Measurements from ENCODE around the gene PSMA5.
"Not testable (repeated sequence)": the region's sequence is repeated elsewhere in the genome, so short reads cannot be mapped to it uniquely, and the experiment has no call there.

The PSMA5 gene

DNA sequence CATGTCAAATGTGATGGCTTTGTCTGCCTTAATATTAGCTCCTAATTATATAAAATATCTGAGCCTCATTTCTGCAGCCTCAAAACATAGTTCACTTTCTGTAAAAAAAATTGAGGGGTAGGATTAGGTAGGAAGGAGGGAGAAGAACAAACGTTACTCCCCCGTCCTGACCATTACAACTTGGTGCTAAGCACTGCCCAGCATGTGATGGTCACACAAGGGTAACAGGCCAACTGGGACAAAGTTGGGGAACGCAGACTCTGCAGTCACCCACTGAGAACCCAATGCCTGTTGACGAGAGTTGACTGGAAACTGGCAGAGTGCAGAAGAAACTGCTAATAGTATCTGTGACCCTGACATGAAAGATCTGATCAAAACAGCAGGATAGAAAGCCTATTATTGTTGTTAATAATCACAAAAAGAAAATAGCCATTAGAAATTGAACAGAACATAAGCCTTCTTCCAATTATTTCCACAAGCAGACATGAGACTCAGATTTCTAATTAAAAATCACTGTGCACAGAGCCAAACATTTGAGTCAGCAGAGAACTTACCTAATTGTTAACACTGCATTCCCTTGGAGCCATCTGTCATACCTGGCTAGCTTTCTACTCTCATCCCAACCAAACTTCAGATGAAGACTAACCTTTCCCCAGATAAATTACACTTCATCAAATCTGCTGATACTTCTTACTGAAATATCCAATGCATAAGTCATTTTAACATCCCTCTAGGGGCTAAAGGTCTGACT is 34.0 kb downstream of the PSMA5 start:
- DNase-seq (ENCODE audit: low spot score), result no peak

DNA sequence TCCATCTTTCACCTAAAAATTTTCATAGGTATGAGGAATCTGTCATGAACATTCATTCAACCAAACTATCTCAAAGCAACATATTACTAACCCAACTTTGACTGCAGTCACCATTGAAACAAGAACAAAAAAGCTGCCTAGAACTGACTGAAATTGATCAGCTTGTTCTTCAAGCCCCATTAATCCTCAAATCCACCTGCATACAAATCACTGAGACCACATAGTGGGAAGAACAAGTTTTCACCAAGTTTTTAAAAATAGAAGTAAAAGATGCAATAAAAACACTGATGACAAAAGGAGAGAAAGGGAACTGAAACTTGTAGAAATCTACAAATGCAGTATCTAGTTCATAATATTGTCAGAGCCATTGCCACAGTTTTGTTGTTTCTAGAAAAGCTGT is 34.6 kb downstream of the PSMA5 start:
- no peak for DNase-seq (ENCODE audit: low spot score)

DNA sequence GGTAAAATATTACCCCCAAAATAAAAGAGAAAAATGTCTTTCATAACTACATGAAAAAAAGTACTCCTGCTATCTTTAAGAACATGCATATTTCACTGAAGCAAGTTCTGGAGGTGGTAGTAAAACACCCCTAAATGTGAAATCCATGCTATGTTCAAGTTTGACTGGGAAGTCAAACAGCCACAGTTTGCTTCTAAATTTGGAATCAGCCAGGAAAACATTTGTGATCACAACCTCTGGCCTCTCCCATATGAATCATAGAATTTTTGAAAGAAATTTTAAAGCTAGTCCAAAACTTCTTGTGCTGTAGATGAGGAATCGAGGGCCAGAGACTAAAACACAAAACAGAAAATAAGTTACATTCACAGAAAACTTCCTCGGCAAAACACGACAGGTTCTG is 35.1 kb downstream of the PSMA5 start:
- no peak for DNase-seq (ENCODE audit: low spot score)

DNA sequence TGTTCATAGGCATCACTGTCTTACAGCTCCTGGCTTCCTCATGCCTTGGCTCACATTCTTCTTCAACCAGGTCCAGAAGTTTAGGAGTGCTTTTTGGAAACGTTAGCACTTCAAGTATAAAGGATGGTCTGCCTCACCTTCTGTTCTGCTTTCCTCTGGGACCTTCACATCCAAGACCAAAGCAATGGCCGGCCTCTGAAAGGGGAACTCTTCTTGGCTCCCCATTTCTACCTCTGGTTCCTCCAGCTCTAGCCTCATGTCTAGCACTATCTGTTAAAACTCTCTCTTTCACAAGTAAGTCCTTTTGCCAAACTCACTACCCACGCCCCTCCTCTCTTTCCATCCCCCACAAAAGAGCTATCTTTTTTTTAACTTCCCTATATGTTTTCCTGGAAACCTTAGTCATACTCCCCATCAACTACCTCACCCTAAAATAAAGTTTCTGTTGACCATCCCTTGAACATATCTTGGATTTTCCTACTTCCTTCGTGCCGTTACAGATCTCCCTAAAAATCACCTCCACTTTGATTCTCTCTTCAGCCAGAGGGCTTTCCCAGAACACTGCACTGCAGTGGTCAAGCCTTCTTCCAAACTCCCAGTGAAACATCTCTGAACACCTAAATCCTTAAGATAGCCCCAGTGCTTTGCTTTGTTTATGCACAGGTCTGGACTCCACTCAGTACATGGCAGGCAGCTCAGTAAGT is 36.5 kb downstream of the PSMA5 start:
- no peak for DNase-seq (ENCODE audit: low spot score)

DNA sequence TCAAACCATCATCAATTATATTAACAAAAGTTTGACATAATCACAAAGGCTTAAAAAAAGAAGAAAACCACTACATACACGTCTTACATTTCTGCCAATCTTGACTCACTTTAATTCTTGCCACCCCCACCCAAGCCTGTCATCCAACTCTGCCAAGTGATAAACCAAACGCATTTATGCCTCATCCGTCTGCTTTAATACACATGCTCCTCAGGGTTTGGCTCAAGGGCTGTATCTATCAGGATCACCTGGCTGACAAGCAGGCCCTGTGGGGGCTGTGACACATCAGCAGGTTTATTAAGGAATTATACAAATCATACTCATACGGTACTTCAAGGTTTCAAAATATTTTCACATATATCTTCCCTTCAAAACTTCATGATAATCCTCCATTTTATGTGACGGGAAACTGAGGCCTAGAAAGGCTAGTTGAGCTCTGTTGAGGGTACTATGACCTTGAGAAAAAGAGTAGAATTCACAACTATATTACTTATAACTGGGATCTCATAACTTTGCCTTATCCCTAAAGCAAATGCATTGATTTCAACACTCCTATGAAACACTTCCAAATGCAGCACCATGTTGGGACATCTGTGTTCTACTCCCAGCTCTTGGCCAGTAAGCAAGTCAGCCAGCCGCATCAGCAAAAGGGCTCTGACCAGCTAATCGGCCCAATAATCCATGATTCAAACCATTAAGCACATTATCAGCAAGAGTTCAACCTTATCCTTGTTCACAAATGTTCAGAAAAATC is 37.2 kb downstream of the PSMA5 start:
- DNase-seq (ENCODE audit: low spot score), result no peak

DNA sequence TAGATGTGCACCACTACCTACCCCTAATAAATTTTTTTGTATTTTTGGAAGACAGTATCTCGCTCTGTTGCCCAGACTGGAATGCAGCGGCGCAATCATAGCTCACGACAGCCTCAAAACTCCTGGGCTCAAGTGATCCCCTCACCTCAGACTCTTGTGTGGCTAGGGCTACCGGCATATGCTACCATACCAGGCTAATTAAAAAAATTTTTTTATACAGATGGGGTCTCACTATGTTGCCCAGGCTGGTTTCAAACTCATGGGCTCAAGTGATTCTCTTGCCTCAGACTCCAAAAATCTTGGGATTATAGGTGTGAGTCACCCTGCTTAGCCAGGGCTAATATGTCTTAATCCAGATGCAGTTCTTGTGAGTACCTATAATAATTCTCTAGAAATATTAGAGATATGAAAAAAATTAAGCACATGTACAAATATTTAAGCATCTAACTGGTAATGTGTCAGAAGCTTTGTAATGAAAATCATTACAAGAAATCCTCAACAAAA is 38.0 kb downstream of the PSMA5 start:
- no peak for DNase-seq (ENCODE audit: low spot score)

DNA sequence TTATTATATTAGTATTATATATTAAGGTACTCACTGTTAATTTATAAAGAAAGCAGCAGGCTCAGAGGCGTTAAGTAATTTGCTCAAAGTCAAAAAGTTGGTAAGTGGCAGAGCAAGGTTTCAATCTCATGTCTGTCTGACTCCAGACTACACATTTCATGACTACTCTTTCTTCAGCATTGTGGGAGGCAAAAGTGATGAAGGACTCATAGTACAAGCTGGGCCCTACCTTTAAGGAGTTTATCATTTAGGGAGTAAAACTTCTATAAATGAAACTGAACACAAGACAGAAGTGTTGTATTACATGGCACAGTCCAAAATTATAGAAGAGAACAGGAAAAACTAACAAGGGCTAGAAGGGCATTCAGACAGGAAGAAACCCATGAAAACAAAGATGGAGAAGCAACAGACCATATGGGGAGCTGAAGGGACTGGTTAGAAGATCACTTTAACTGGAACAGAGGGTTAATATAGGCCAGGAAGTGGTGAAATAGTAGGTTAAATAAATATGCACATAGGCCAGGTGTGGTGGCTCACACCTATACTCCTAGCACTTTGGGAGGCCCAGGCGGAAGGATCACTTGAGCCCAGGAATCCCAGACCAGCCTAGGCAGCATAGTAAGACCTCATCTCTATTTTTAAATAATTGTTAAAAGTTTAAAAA is 40.1 kb downstream of the PSMA5 start:
- DNase-seq (ENCODE audit: low spot score), result no peak

DNA sequence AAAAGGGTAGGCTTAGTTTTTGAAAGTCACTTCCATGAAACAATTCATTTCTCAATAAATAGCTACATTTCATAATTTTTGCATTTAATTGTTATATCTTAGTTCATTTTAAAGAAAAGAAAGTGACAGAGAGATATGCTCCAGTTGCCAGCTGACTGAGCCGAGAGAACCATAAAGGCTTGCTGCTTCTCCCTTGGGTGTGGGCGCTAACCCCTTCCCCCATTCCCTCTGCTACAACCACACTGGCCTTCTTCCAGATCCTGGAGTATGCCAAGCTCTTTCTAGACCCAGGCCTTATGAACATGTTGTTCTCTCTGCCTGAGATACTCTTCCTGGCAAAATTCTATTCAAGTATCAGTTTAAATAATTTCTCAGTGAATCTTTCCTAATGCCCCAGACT is 40.8 kb downstream of the PSMA5 start:
- no peak for DNase-seq (ENCODE audit: low spot score)

DNA sequence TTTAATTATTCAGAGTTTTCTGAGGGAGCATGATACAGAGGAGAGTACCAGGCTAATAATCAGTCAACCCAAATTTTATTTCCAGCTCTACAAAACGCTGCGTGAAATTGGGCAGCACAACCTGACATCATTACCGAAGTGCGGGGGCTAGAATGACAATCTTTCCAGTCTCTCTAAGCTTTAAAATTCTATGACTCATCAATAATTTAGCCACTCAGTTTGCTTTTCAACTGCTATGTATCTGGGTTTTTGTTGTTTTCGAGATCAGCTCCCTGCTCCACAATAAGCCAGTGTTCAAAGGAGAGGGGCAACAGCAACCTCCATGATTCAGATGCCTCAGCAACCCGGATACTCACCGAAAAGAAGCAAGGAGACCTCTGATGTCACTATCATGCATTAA is 42.4 kb downstream of the PSMA5 start:
- no peak for DNase-seq (ENCODE audit: low spot score)

DNA sequence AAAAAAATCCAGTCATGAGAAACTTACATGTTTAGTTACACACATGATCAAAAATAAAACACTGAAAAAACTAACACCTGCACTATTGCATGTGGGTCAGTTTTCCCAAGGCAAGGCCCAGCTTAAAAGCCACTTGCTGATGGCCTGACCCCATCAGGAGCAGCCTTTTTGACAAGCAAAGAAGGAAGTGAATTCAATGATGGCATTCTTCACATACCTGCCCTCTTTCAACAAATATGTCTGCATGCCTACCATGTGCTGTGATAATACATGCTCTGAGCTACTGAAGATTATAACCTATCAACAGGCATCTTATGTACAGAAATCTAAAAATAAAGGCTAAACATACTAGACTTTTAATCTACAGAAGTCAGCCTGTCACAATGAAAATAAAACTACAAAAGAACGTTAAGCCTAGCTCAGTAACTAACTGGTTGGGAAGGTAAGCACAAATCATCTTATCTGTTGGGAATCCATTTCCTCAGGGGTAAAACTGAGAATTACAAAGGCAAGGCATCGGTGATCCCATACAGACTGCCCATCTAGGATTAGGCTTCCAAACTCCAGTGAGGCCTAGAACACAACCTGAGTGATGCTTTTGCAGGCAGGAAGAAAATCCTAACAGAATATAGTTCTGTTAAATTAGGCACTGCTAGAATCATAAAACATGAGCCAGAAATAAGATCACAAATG is 43.0 kb downstream of the PSMA5 start:
- DNase-seq (ENCODE audit: low spot score), result no peak

DNA sequence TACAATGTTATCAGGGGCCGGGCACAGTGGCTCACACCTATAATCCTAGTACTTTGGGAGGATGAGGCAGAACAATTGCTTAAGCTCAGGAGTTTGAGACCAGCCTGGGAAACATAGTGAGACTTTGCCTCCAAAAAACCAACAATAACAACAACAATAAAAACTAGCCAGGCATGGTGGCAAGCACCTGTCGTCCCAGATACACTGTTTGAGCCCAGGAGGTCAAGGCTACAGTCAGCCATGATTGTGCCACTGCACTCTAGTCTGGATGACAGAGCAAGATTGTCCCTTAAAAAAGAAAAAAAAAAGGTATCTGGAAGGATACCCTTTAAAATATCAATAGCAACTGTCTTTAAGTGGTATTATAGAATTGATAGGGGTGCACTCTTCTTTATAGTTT is 44.7 kb downstream of the PSMA5 start:
- DNase-seq (ENCODE audit: low spot score), result no peak

DNA sequence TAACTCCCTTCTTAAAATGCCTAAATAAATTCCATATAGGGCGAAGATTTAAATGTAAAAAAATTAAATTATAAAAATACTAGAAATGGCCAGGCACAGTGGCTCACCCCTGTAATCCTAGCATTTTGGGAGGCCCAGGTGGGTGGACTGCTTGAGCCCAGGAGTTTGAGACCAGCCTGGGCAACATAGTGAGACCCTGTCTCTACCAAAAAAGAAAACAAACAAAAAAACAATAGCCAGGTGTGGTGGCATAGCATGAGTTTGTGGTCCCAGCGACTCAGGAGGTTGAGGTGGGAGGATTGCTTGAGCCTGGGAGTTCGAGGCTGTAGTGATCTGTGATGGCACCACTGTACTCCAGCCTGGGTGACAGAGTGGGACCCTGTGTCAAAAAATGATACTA is 46.3 kb downstream of the PSMA5 start:
- DNase-seq (ENCODE audit: low spot score), result no peak

DNA sequence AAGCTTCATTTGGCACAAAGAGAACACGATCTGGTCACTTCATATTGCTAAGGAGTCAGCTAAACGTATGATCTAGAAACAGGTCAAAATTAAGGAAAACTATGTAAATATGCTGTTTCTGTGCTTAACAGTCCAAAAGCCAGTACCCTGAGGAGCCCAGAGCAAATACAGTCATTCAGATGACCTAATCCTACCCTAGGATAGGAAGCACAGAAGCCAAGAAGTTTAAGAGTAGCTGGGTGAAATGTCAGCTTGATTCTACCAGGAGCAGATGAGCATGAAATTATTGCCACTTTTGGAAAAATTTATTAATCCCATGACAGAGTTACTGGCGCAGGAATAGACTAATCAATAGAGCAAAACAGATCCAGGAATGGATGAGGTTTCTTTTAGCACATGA is 46.8 kb downstream of the PSMA5 start:
- DNase-seq (ENCODE audit: low spot score), result no peak

DNA sequence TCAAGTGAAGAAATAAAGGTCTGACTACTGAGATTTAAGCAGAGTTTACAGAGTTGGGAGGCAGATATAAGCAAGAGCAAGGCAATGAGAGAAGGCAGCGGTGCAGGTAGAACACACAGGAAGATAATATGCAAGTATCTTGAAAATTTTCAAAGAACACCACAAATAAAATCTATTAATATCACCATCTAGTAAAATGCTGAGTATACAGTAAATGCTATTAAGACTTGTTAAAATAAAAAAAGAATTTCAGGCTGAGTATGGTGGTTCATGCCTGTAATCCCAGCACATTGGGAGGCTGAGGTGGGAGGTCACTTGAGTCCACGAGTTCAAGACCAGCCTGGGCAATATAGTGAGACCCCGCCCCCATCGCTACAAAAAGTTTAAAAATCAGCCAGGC is 48.5 kb downstream of the PSMA5 start:
- no peak for DNase-seq (ENCODE audit: low spot score)

DNA sequence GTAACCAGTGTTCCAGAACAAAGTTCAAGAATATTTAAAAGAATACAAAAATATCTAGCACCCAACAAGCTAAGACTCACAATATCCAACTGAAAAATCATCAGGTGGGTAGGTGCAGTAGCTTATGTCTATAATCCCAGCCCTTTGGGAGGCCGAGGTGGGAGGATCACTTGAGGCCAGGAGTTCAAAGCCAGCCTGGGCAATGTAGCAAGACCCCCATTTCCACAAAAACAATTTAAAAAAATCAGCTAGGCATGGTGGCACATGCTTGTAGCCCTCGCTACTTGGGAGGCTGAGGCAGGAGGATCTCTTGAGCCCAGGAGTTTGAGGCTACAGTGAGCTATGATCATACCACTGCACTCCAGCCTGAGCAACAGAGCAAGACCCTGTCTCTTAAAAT is 52.6 kb downstream of the PSMA5 start:
- DNase-seq (ENCODE audit: low spot score), result not testable (repeated sequence)

DNA sequence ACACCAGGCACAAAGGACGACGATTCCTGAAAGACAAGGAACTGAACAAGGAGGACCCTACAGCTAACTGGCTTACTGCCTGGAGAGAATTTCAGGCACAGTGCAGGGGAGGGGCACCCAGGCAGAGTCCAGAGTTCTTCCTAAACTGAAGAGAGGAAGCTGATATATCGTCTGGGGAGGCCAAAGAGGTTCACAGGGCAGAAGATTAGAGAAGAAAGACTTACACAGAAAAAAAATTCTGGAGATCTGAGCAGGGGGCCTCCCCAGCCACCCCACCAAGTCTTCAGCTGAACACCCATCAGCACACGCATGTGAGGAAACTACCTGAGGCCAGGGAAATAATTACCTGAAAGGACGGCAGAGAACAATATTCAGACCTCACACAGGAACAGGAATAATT is 53.1 kb downstream of the PSMA5 start:
- DNase-seq (ENCODE audit: low spot score), result no peak

DNA sequence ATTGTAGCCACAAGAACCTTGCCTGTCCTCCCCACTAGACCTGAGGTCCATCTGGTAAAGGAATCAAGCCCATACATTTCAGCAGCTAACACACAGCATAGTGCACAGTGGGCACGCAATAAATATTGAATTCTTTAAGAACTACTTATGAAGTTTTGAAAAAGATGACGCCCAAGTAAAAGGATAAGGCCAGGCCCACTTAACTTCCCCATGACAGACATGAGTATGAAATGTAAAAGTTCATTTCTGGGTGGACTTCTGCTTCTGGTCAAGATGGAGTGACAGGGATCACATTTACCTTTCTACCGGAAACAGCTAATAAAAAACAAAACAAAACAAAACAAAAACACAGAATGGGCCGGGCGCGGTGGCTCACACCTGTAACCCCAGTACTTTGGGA is 54.0 kb downstream of the PSMA5 start:
- no peak for DNase-seq (ENCODE audit: low spot score)

DNA sequence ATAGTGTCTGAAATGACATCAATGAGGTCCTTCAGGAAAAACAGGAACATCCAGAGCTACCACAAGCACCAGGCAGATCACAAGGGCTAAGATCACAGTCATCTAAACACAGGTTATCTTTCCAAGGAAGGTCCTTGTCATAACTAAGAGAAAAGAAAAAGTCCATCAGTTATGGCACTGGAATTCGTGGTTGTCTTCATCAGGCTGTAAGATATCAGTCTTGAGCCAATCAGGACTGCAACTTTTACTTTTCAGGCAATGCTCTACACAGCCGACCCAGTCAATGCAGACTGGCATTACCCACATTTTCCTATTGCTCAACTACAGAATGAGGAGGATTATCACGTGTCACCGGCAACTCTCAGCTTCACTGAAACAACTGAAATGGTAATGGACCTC is 54.9 kb downstream of the PSMA5 start:
- no peak for DNase-seq (ENCODE audit: low spot score)

DNA sequence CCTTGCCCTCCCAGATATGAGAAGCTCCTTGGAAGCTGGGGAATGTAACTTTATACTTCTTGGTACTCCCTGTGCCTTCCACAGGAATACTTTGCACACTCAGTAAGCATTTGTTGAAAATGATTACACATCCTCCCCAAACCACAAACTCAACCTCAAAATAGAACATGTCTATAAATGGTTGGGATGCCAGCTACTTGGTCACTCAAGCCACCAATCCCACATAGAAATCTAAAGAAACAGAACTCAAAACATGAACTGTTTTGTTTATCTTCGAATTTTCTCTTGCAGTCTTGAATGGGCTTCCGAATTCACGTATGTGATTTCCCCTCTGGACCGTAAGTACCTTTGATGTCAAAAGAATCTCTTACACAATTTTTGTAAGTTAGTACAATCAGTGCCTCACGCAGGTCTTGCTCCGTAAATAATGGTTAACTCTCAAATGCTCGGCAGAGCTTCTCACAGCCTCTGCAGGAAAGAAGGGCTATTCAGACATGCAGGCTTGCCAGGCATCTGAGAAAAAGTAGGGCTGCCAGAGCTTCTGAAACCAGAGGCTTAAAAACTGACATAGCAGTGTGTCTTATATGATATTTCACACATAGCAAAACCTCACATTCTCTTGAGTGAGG is 55.4 kb downstream of the PSMA5 start:
- DNase-seq (ENCODE audit: low spot score), result no peak

DNA sequence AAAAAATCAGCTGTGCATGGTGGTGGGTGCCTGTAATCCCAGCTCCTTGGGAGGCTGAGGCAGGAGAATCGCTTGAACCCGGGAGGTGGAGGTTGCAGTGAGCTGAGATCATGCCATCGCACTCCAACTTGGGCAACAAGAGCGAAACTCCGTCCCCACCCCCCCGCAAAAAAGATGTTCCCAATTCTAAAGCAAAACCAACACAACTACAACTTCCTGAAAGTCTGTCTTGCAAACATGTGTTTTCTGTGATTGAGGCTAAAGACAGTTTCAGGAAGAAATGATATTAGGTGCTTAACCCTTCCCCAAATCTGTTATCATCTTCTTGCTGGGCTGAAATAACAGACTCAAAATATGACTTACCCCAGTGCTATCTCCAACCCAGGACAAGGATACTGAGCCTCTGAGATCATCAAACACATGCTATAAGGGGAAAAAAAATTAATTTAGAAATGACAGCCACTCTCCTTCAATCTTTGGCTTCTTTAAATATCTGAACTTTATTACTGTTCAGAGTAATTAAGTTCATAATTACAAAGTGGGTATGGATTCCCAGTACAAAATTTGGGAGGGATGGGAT is 57.0 kb downstream of the PSMA5 start:
- DNase-seq (ENCODE audit: low spot score), result no peak

DNA sequence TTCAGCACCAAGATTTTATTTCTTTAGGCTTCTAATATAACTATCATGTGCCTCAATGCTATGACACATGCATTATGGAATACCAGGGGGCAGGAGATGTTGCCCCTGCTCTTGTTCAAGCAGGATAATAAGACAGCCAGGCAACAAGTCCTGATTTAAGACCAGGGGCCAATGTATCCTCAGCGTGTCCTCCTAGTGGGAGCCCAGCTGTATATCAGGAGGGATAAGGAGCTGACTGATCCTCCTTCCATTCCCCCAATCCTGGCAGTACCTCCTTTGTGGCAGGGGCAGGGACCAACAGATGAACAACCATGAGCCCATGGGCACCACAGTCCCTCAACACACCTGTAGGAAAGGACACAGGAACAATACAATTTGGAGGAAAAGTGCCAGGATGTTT is 57.8 kb downstream of the PSMA5 start:
- DNase-seq (ENCODE audit: low spot score), result no peak

All from kidney capillary endothelial cell (primary cell).